GM18498 (cell line): Measurements from ENCODE around the gene DENND1A.
"Not testable (repeated sequence)": the region's sequence is repeated elsewhere in the genome, so short reads cannot be mapped to it uniquely, and the experiment has no call there.

Source experiments
- ATAC-seq: cut with Tn5 transposase; IDR thresholded peaks from one replicate; pipeline ENCODE4 v1.9.1; 2021; ENCODE audit warnings: mild to moderate bottlenecking, moderate library complexity; ENCODE audit not compliant: unreplicated experiment

The DENND1A gene

GRCh38 chr9:123335193-123335985, 594.5 kb downstream of the DENND1A start:
- ATAC-seq, result no peak

- no peak for ATAC-seq
Measured at GRCh38 chr9:123334639-123335038, 595.3 kb downstream of the DENND1A start.

GRCh38 chr9:123333058-123333669, 596.8 kb downstream of the DENND1A start:
- not testable (repeated sequence) for ATAC-seq

- no peak for ATAC-seq
Measured at GRCh38 chr9:123331346-123332060, 598.4 kb downstream of the DENND1A start.
